Psoas muscle (tissue), 8 donors: ENCODE results near the gene TFE3. TPM values are rescaled to one million over a fixed set of nuclear protein-coding genes. Genes with fewer than 3 reads are reported as not detected.

Experiments used
- ATAC-seq, 4 donors: fragments of 200-7000 bp; cut with Tn5 transposase; one replicate each; pipeline ENCODE4 v1.9.1; 2020; ENCODE audit warnings: moderate library complexity in 3 of 4, mild to moderate bottlenecking in 2 of 4
- DNase-seq, 2 donors: peaks; one replicate each; pipeline ENCODE4 v3.0.0-alpha.2; 2020
- H3K27ac ChIP-seq: fragments of 200-600 bp; one replicate; pipeline ENCODE4 v1.8.0; 2022
- H3K27me3 ChIP-seq, 3 donors: fragments of 200-600 bp in 1 of 3; one replicate each; pipeline versions ENCODE4 v1.6.1 to v1.8.0; 2013 to 2022; ENCODE audit warnings: low read length in 2 of 3, mild to moderate bottlenecking in 2 of 3, moderate library complexity in 1 of 3; ENCODE audit not compliant: insufficient read depth in 3 of 3
- H3K36me3 ChIP-seq, 2 donors: fragments of 200-600 bp in 1 of 2; one replicate each; pipeline versions ENCODE4 v1.6.1 to v1.8.0; 2013 to 2022; ENCODE audit warnings: low read depth in 1 of 2, mild to moderate bottlenecking in 1 of 2, moderate library complexity in 1 of 2; ENCODE audit not compliant: insufficient read depth in 1 of 2
- H3K4me1 ChIP-seq: fragments of 200-600 bp; one replicate; pipeline ENCODE4 v1.8.0; 2022
- H3K4me3 ChIP-seq: fragments of 200-600 bp; one replicate; pipeline ENCODE4 v1.8.0; 2022; ENCODE audit warnings: mild to moderate bottlenecking
- H3K9me3 ChIP-seq: fragments of 200-600 bp; one replicate; pipeline ENCODE4 v1.8.0; 2022
- WGBS, 3 donors: extraction: QIAGEN DNeasy Blood & Tissue Kit; methylation state at CpG; one replicate each; pipeline versions ENCODE4 v1.1.6 to v1.1.7; 2013; 5-methylcytosine and 5-hydroxymethylcytosine counted together
- intact Hi-C, 2 donors: fragments of 100-400 bp; cut with DNase I; formaldehyde crosslinking; loops; one replicate each; pipeline versions ENCODE4 v1.11.0 to v1.14.2; 2022
- polyA plus RNA-seq, 3 donors: library from polyadenylated mRNA; stranded (reverse); fragments of 200-250 nt; gene quantifications; one replicate each; pipeline ENCODE4 v1.2.3, GENCODE V29; 2013
- total RNA-seq, 4 donors: library from RNA; stranded (reverse); fragmentation: NEBNext Ultra II Directional in 2 of 4; extraction: Animal tissue kit (Norgen Biotek cat#: 25700) in 2 of 4; gene quantifications; one replicate each; pipeline versions ENCODE4 v1.2.1 to v1.2.4, GENCODE V29; 2021 to 2023
- TF ChIP-seq, protein P1 (sequence below): fragments of 200-600 bp; IDR thresholded peaks from one replicate; pipeline ENCODE4 v1.8.0; 2022; ENCODE audit warnings: antibody characterized with exemption
- donor health status: healthy with polysubstance abuse.
- donor health status: DM: no; HTN: no; CAD: no; lungs with moderate emphysema.
- donor health status: Bipolar disorder and iron deficiency.
- donor health status: healthy.
- donor health status: DM: yes; HTN: yes; CAD: no.
- donor health status: DM: no; HTN: no; CAD: no.
- donor health status: DM: no; HTN: no; CAD: no.
- donor health status: DM: yes; HTN: yes; CAD: no.

TFE3 gene
- total and polyA plus RNA-seq, 7 donors = 16.9 to 55.2 (median 30.7) TPM

GRCh38 chrX:49072712-49073095, 29.5 kb upstream of the TFE3 start:
- H3K27ac ChIP-seq = no peak overlapping the region
- H3K36me3 ChIP-seq = peaks cover 0 to 19% of the 10 kb centered on the region in 2 donors
- TF ChIP-seq, protein P1, sequence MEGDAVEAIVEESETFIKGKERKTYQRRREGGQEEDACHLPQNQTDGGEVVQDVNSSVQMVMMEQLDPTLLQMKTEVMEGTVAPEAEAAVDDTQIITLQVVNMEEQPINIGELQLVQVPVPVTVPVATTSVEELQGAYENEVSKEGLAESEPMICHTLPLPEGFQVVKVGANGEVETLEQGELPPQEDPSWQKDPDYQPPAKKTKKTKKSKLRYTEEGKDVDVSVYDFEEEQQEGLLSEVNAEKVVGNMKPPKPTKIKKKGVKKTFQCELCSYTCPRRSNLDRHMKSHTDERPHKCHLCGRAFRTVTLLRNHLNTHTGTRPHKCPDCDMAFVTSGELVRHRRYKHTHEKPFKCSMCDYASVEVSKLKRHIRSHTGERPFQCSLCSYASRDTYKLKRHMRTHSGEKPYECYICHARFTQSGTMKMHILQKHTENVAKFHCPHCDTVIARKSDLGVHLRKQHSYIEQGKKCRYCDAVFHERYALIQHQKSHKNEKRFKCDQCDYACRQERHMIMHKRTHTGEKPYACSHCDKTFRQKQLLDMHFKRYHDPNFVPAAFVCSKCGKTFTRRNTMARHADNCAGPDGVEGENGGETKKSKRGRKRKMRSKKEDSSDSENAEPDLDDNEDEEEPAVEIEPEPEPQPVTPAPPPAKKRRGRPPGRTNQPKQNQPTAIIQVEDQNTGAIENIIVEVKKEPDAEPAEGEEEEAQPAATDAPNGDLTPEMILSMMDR = no peak
- H3K4me1 ChIP-seq = peaks cover 4% of the 10 kb centered on the region
- no peaks in the 10 kb centered on the region for H3K27me3 ChIP-seq
- WGBS, 3 donors = 31 to 50% (median 48%) methylated on average over 5 to 10 of the region's 10 CpGs
- DNase-seq (no peak), ATAC-seq (no peak)
- no peaks in the 10 kb centered on the region for H3K9me3 ChIP-seq
- peak overlapping the region; percentile 72 for H3K4me3 ChIP-seq
- intact Hi-C loops = no loop called here

DNA sequence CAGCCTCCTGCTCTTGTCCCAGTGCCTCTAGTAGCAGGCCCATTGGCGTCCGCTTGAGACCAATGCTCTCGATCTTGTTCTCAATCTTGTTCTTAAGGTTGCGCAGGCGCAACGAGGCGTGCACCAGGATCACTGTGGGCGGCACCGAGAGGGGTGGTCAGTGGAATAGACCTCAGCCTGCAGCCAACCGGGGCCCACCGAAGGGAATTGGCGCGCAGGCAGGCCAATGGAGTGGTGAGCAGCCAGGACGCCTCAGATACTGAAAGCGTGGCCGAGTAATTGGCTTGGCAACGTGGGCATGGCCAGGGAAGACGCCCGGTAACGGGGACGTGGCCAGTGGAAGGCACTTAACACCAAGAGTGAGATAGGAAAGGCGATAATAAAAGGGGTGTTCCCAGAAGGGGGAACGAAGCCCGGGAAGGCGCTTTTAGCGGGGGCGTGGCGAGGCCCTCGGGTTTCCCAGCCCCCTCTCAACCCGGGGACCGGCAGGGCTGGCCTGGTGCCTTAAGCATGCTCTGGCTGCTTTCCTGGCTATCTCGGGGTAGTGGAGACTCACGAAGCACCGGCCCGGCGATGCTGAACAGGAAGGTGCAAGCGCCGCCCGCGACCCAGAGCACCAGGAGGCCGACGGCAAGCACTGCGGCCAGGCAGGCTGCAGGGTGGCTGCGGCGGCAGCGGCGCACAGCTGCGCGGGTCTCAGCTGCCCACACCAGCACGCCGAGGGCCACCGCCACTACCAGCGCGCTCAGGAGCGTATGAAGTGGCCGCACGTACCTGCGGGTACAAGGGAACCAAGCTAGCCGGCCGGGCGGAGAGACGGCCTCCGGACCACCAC, 28.9 kb upstream of the TFE3 start:
- peak in 3 of 4 donors; percentile 19 to 28 (median 27) for ATAC-seq
- Histone ChIP-seq H3K36me3 (peaks cover 0 to 14% of the 10 kb centered on the region in 2 donors), H3K9me3 (no peaks in the 10 kb centered on the region), H3K27ac (no peak overlapping the region), H3K4me1 (peaks cover 4% of the 10 kb centered on the region), H3K27me3 (no peaks in the 10 kb centered on the region), H3K4me3 (peak overlapping the region; percentile 36)
- TF ChIP-seq, protein P1 = no peak
- WGBS, 3 donors = 32 to 50% (median 35%) methylated on average over 28 to 63 of the region's 63 CpGs
- intact Hi-C loops = no loop called here
- peak; percentile 75 to 84 for DNase-seq

- H3K27ac ChIP-seq = no peak overlapping the region
- intact Hi-C loops = no loop called here
These were observed 27.8 kb upstream of the TFE3 start for GRCh38 chrX:49070988-49071387.

GRCh38 chrX:49069038-49069437, 25.9 kb upstream of the TFE3 start:
- H3K9me3 ChIP-seq = no peaks in the 10 kb centered on the region
- H3K27me3 ChIP-seq = no peaks in the 10 kb centered on the region
- ATAC-seq (no peak), DNase-seq (no peak)
- H3K4me3 ChIP-seq = no peak overlapping the region
- peaks cover under 1% of the 10 kb centered on the region for H3K4me1 ChIP-seq
- H3K27ac ChIP-seq = no peak overlapping the region
- TF ChIP-seq, protein P1 = no peak
- intact Hi-C loops = no loop called here
- no peaks in the 10 kb centered on the region for H3K36me3 ChIP-seq
- 85 to 90% (median 86%) methylated on average over 11 of the region's 11 CpGs for WGBS, 3 donors

More at GRCh38 chrX:49070988-49071387, 27.8 kb upstream of the TFE3 start:
- H3K27me3 ChIP-seq = no peaks in the 10 kb centered on the region
- ATAC-seq = no peak
- peaks cover 0 to 7% of the 10 kb centered on the region in 2 donors for H3K36me3 ChIP-seq
- no peak overlapping the region for H3K4me3 ChIP-seq
- H3K4me1 ChIP-seq = peaks cover 4% of the 10 kb centered on the region
- 69 to 96% (median 94%) methylated on average over 4 of the region's 4 CpGs for WGBS, 3 donors
- TF ChIP-seq, protein P1 = no peak
- DNase-seq = no peak
- H3K9me3 ChIP-seq = no peaks in the 10 kb centered on the region
